Fibroblast of skin of right biceps (primary cell): Measurements from ENCODE around the gene NOS1.
"Not testable (repeated sequence)": the region's sequence is repeated elsewhere in the genome, so short reads cannot be mapped to it uniquely, and the experiment has no call there.

ENCODE experiments used
- DNase-seq: peaks from one replicate; pipeline ENCODE4 v3.0.0-alpha.2; 2013

Gene NOS1

GRCh38 chr12:117361347-117361751, at the start of gene NOS1:
TSS of gene NOS1 (minus strand) at chr12:117361626. CDS start at chr12:117331069, 30,557 bp downstream.
- DNase-seq = no peak

GRCh38 chr12:117409286-117409685, 47.9 kb upstream of the NOS1 start:
- DNase-seq = no peak

- peak; percentile 61 for DNase-seq
Measured at GRCh38 chr12:117408161-117408791, 46.9 kb upstream of the NOS1 start.

- DNase-seq = no peak
Measured at GRCh38 chr12:117404940-117405339, 43.5 kb upstream of the NOS1 start.

- DNase-seq = no peak
Measured at GRCh38 chr12:117404203-117404853, 42.9 kb upstream of the NOS1 start.

GRCh38 chr12:117403586-117404139, 42.2 kb upstream of the NOS1 start:
- no peak for DNase-seq

GRCh38 chr12:117402363-117402762, 40.9 kb upstream of the NOS1 start:
- DNase-seq = no peak

GRCh38 chr12:117400912-117401311, 39.5 kb upstream of the NOS1 start:
- no peak for DNase-seq

- DNase-seq = not testable (repeated sequence)
Measured at GRCh38 chr12:117398482-117398881, 37.1 kb upstream of the NOS1 start.

GRCh38 chr12:117395766-117396165, 34.3 kb upstream of the NOS1 start:
- DNase-seq = no peak

- DNase-seq = no peak
Measured at GRCh38 chr12:117394491-117394890, 33.1 kb upstream of the NOS1 start.

GRCh38 chr12:117393656-117394055, 32.2 kb upstream of the NOS1 start:
- no peak for DNase-seq

- DNase-seq = no peak
Measured at GRCh38 chr12:117390866-117391265, 29.4 kb upstream of the NOS1 start.

GRCh38 chr12:117388951-117389446, 27.6 kb upstream of the NOS1 start:
- no peak for DNase-seq

- no peak for DNase-seq
Measured at GRCh38 chr12:117387832-117388231, 26.4 kb upstream of the NOS1 start.

- no peak for DNase-seq
Measured at GRCh38 chr12:117384735-117385134, 23.3 kb upstream of the NOS1 start.

GRCh38 chr12:117380083-117380482, 18.7 kb upstream of the NOS1 start:
- no peak for DNase-seq

GRCh38 chr12:117377758-117378157, 16.3 kb upstream of the NOS1 start:
- DNase-seq = no peak

GRCh38 chr12:117370588-117370987, 9.2 kb upstream of the NOS1 start:
- DNase-seq = no peak

- not testable (repeated sequence) for DNase-seq
Measured at GRCh38 chr12:117370000-117370399, 8.6 kb upstream of the NOS1 start.

- peak; percentile 59 for DNase-seq
Measured at GRCh38 chr12:117367006-117367638, 5.7 kb upstream of the NOS1 start.

- DNase-seq = no peak
Measured at GRCh38 chr12:117365049-117365616, 3.7 kb upstream of the NOS1 start.

- no peak for DNase-seq
Measured at GRCh38 chr12:117363953-117364486, 2.6 kb upstream of the NOS1 start.
